Activated T-helper 2 cell treated with anti-CD3 and anti-CD28 coated beads, Interferon-gamma antibody, Interleukin-2, Interleukin-4, amounts not matched to agents 10 μg/mL and 5 μg/mL and 100 μg/mL, durations not matched to agents 14 hours and 24 hours and 36 hours (primary cell): ENCODE measurements around the gene WWC2. TPM values are rescaled to one million over a fixed set of nuclear protein-coding genes. Genes with fewer than 3 reads are reported as not detected.

ENCODE experiments used
- DNase-seq: peaks from one replicate; pipeline ENCODE4 v3.0.0; 2021; ENCODE audit warnings: low spot score
- H3K27ac Mint-ChIP-seq: one replicate; pipeline ENCODE4 v1.8.0; 2021; ENCODE audit warnings: mixed read lengths
- H3K27me3 Mint-ChIP-seq: one replicate; pipeline ENCODE4 v1.8.0; 2021; ENCODE audit warnings: low read depth, mixed read lengths
- H3K36me3 Mint-ChIP-seq: one replicate; pipeline ENCODE4 v1.8.0; 2021; ENCODE audit warnings: low read depth, mixed read lengths
- H3K4me1 Mint-ChIP-seq: one replicate; pipeline ENCODE4 v1.8.0; 2021; ENCODE audit warnings: low read depth, mixed read lengths
- H3K4me3 Mint-ChIP-seq: one replicate; pipeline ENCODE4 v1.8.0; 2021; ENCODE audit warnings: low read depth, mild to moderate bottlenecking, moderate library complexity, mixed read lengths
- H3K9me3 Mint-ChIP-seq: one replicate; pipeline ENCODE4 v1.8.0; 2021; ENCODE audit warnings: mixed read lengths
- intact Hi-C: fragments of 100-400 bp; cut with micrococcal nuclease; formaldehyde crosslinking; loops from one replicate; pipeline ENCODE4 v1.15.1; 2023
- total RNA-seq: library from RNA; stranded (reverse); gene quantifications from 2 replicates; pipeline ENCODE4 v1.2.3, GENCODE V29; 2022

WWC2 gene
- total RNA-seq, 1 donor from 2014 or later, result 0.50 TPM

DNA sequence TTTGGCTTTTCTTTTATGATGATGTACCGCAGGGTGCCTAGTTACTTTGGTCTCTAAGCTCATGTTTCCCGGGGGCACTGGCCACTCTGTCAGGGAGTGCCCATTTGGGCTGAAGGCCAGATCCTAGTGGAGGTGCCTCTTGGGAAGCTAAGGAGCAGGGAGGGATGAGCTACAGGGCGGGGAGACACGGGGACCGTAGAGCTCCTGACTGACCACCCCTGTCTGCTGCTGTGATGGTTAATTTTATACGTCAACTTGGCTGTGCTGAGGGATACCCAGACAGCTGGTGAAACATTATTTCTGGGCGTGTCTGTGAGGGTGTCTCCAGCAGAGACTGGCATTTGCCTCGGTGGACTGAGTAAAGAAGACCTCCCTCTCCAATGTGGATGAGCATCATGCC is 248.1 kb downstream of the WWC2 start:
- H3K27me3 Mint-ChIP-seq, result peaks cover 5% of the 10 kb centered on the region
- intact Hi-C loops, result loop anchor here (5.0 kb wide), 1 partner anchor 50 kb away; no protein-coding TSS in a partner anchor
- H3K4me3 Mint-ChIP-seq, result no peak overlapping the region
- H3K27ac Mint-ChIP-seq, result no peak overlapping the region
- DNase-seq, result no peak
- H3K36me3 Mint-ChIP-seq, result no peaks in the 10 kb centered on the region
- H3K9me3 Mint-ChIP-seq, result no peaks in the 10 kb centered on the region
- peaks cover 11% of the 10 kb centered on the region for H3K4me1 Mint-ChIP-seq

DNA sequence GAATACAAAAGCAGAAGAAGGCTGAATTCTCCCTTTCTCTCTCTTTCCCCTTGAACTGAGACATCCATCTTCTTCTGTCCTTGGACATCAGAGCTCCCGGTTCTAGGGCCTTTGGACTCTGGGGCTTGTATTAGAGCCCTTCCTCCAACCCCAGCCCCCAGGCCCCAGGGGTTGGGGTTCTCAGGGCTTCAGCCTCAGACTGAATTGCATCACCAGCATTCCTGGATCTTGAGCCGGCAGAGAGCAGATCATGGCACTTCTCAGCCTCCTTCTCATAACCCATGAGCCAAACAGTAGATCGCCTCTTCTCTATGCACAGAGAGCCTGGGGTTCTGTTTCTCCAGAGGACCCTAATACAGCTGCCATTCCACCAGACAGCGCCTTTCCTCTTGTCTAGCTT is 248.5 kb downstream of the WWC2 start:
- Mint-ChIP-seq H3K4me3 (no peak overlapping the region), H3K36me3 (no peaks in the 10 kb centered on the region), H3K27me3 (peaks cover 5% of the 10 kb centered on the region), H3K27ac (no peak overlapping the region), H3K4me1 (peaks cover 11% of the 10 kb centered on the region), H3K9me3 (no peaks in the 10 kb centered on the region)
- intact Hi-C loops, result loop anchor here (5.0 kb wide), 1 partner anchor 50 kb away; no protein-coding TSS in a partner anchor
- DNase-seq, result no peak

DNA sequence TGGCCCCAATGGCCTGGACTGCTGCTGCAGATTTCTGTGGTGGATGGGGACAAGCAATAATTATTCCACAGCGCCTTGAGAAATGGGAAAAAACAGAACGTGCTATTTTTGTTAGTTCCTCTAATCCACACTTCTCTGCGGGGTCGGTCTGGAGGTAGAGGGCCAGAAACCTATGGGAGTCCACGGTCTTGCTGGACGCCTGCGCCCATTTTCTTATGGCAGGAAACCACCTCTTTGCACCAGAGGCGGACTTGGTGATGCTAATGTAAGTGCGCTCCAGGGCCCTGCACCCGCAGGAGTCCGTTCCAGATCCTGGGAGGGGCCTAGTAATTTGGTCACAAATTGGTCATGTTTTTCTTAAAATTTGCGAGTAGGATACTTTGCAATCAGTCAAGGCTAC is 249.1 kb downstream of the WWC2 start:
- Mint-ChIP-seq H3K9me3 (no peaks in the 10 kb centered on the region), H3K27ac (no peak overlapping the region), H3K36me3 (no peaks in the 10 kb centered on the region), H3K4me3 (no peak overlapping the region), H3K4me1 (peaks cover 11% of the 10 kb centered on the region), H3K27me3 (peaks cover 2% of the 10 kb centered on the region)
- intact Hi-C loops, result loop anchor here (5.0 kb wide), 1 partner anchor 49 kb away; no protein-coding TSS in a partner anchor
- no peak for DNase-seq

DNA sequence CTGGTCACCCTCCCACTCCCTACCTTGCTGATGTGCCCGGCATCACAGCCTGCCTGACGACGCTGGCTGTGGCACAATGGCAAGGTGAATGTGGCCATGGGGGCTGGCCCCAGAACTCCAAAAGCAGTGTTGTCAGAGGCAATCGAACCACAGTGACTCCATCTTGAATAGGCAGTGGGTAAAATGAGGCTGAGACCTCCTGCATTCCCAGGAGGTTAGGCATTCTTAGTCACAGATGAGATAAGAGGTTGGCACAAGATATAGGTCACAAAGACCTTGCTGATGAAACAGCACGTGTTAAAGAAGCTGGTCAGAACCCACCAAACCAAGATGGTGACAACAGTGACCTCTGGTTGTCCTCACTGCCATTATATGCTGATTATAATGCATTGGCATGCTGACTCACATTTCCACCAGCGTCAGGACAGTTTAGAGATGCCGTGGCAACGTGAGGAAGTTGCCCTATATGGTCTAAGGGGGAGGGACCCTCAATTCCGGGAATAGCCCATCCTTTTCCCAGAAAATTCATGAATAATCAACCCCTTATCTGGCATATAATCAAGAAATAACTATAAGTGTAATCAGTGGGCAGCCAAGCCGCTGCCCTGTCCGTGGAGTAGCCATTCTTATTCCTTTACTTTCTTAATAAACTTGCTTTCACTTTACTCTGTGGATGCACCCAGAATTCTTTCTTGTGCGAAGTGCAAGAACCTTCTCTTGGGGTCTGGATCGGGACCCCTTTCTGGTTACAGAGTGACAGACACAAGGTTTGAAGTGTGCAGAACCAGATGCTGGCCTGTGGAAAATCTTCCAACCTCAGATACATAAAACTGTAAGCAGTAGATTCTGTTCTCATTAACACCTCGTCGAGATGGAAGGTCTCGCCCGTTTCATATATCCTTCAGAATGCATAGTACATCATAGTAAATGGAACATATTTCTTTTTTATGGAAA is 249.9 kb downstream of the WWC2 start:
- H3K27me3 Mint-ChIP-seq, result no peaks in the 10 kb centered on the region
- DNase-seq, result no peak
- H3K4me3 Mint-ChIP-seq, result no peak overlapping the region
- no peak overlapping the region for H3K27ac Mint-ChIP-seq
- H3K4me1 Mint-ChIP-seq, result peaks cover 11% of the 10 kb centered on the region
- intact Hi-C loops, result loop anchor here (5.0 kb wide), 1 partner anchor 48 kb away; no protein-coding TSS in a partner anchor
- H3K36me3 Mint-ChIP-seq, result no peaks in the 10 kb centered on the region
- no peaks in the 10 kb centered on the region for H3K9me3 Mint-ChIP-seq

DNA sequence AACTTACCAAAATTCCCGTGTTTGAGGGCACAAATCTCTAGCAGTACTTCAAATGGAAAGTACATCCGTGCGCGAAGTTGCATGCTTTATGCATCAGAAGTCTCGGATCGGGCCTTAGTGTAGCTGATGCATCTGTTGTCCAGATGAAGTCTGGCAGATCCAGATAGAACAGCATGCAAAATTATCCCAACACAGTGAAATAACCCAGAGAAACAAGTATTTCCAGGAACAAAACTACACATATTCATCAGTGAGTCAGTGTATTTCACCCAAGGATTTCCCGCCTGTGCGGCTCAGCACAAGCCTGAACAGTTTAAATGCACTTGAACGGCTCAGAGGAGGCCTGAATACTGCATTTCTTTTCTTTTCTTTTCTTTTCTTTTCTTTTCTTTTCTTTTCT is 250.6 kb downstream of the WWC2 start:
- H3K27me3 Mint-ChIP-seq, result no peaks in the 10 kb centered on the region
- intact Hi-C loops, result loop anchor here (5.0 kb wide), 1 partner anchor 48 kb away; no protein-coding TSS in a partner anchor
- no peaks in the 10 kb centered on the region for H3K9me3 Mint-ChIP-seq
- no peak for DNase-seq
- H3K36me3 Mint-ChIP-seq, result no peaks in the 10 kb centered on the region
- peaks cover 11% of the 10 kb centered on the region for H3K4me1 Mint-ChIP-seq
- H3K4me3 Mint-ChIP-seq, result no peak overlapping the region
- H3K27ac Mint-ChIP-seq, result no peak overlapping the region

DNA sequence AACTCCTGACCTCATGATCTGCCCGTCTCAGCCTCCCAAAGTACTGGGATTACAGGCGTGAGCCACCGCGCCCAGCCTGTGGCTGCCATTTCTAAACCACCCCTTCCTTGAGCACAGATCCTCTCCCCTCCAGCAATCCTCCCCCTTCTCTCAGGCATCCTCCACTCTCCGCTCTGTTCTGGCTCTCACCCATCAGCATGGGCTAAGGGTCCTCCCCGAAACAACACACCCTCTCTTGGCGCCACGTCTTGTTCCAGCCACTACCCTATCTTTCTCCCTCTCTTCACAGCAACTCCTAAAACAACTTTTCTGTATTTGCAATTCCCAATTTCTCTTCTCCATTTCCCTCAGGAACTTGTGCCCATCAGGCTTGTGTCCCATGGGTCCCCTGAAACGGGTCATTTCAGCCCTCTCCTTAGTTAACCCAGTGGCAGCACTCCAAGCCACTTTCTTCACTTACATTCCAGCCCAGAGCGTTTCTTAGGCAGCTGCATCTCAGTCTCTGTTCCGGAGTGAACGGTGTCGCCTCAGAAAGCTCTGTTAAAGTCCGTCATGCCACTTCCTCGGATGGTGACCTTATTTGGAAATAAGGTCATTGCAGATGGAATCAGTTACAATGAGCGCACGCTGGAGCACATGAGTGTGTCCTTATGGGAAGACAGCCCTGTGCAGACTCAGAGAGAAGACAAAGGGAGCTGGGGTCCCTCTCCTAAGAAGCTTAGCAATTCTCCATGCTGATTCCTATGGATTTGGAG is 251.4 kb downstream of the WWC2 start:
- H3K36me3 Mint-ChIP-seq, result no peaks in the 10 kb centered on the region
- H3K9me3 Mint-ChIP-seq, result no peaks in the 10 kb centered on the region
- peaks cover 11% of the 10 kb centered on the region for H3K4me1 Mint-ChIP-seq
- no peak overlapping the region for H3K27ac Mint-ChIP-seq
- intact Hi-C loops, result no loop called here
- no peak for DNase-seq
- H3K4me3 Mint-ChIP-seq, result no peak overlapping the region
- H3K27me3 Mint-ChIP-seq, result no peaks in the 10 kb centered on the region

DNA sequence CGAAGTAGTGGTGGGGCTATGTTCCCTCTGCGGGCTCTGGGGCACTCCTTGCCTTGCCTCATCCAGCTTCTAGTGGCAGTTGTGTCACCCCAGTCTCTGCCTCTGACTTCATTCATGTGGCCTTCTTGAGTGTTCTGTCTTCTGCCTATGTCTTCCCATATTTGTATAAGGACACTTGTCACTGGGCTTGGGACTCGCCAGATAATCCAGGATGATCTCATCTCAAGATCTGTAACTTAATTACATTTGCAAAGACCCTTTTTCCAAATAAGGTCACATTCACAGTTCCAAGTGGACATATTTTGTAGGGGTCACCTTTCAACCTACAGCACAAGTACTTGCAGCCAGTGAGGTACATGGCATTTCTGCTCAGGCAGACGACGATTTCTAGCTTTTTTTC is 253.5 kb downstream of the WWC2 start:
- Mint-ChIP-seq H3K27ac (no peak overlapping the region), H3K36me3 (no peaks in the 10 kb centered on the region), H3K9me3 (no peaks in the 10 kb centered on the region), H3K4me1 (peaks cover 11% of the 10 kb centered on the region), H3K4me3 (no peak overlapping the region), H3K27me3 (no peaks in the 10 kb centered on the region)
- DNase-seq, result no peak
- intact Hi-C loops, result no loop called here

DNA sequence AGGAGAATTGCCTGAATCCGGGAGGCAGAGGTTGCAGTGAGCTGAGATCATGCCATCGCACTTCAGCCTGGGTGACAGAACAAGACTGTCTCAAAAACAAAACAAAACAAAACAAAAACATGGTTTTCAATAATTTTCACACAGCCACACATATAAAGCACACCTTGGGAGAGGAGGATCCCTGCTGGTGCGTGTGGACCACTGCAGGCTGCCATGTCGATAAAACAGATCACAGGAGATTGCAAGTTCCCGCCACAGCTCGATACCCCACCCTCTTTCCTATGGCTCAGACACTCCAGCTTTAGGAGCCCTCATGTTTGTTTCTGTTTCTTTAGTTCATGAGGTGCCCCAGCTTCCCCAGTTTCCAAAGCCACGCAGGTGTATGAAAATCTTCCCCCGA is 254.5 kb downstream of the WWC2 start:
- Mint-ChIP-seq H3K4me1 (peaks cover 11% of the 10 kb centered on the region), H3K27me3 (no peaks in the 10 kb centered on the region), H3K36me3 (no peaks in the 10 kb centered on the region), H3K27ac (no peak overlapping the region), H3K4me3 (no peak overlapping the region), H3K9me3 (no peaks in the 10 kb centered on the region)
- DNase-seq, result no peak
- intact Hi-C loops, result no loop called here

DNA sequence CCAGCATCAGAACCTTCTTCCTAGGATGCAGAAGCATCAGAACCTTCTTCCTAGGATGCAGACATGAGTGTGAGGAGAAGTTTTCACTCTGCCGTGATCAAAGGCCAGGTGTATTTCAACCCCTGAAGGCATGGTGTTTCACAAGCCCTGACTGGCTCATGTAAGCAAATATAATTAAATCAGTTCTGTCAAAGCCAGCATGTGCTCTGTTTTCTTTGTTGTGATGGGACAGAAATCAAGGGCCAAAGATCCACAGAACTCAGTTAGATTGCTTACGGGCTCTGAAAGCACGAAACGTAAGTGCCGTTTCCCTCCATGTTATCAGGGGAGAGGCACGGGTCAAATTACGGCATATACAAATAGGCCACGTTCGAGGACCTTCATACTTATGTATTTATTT is 255.2 kb downstream of the WWC2 start:
- intact Hi-C loops, result no loop called here
- no peaks in the 10 kb centered on the region for H3K27me3 Mint-ChIP-seq
- H3K9me3 Mint-ChIP-seq, result no peaks in the 10 kb centered on the region

DNA sequence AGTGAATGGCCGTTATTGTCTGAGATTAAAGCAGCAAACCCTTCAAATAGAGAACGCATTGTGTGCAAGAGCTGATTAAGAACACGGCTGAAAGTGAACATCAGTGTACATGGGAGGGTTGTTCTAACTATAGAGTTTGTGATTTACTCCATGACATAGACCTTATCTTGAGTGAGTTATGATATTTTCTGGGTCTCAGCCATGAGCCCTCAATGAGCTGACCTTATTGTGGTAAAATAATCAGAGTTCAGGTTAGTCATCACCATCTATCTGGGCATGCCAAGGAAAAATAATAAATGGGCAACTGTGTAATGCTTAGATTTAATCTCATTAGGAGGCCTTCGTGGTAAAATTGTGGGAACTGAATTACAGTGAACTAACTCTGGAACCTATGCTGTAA is 256.3 kb downstream of the WWC2 start:
- DNase-seq, result no peak
- peaks cover 2% of the 10 kb centered on the region for H3K4me1 Mint-ChIP-seq
- H3K9me3 Mint-ChIP-seq, result no peaks in the 10 kb centered on the region
- H3K27ac Mint-ChIP-seq, result no peak overlapping the region
- no peak overlapping the region for H3K4me3 Mint-ChIP-seq
- no peaks in the 10 kb centered on the region for H3K27me3 Mint-ChIP-seq
- intact Hi-C loops, result no loop called here
- no peaks in the 10 kb centered on the region for H3K36me3 Mint-ChIP-seq

More for the DNA sequence above, 255.2 kb downstream of the WWC2 start:
- DNase-seq, result no peak
- H3K27ac Mint-ChIP-seq, result no peak overlapping the region
- no peak overlapping the region for H3K4me3 Mint-ChIP-seq
- H3K36me3 Mint-ChIP-seq, result no peaks in the 10 kb centered on the region
- H3K4me1 Mint-ChIP-seq, result peaks cover 8% of the 10 kb centered on the region

DNA sequence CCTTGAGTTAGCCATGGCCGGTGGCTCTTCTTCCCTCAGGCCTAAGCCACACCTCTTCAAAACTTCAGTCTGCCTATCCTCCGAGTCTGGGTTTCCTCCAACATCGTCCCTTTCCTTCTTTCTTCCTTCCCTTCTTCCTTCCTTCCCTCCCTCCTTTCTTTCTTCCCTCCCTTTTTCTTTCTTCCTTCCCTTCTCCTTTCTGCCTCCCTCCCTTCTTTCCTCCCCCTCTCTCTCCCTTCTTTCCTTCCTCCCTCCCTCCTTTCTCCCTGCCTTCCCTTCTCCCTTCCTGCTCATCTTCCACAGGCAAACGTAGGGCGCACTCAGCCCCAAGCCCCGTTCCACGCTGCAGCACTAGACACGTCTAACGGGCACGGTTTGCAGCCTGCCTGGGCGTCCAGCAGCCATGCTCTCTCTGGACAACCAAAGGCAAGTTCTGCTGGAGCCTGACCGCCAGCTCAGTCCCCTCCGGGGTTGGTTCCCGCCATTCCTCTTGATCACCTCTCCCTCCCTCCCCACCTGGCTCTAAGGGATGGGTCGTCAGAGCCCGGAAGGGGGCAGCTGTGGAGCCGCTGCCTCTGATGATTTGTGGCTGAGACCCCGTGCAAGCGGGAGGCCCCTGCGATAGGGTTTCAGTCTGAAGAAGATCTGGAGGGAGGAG is 257.2 kb downstream of the WWC2 start:
- intact Hi-C loops, result no loop called here
- no peak for DNase-seq
- Mint-ChIP-seq H3K4me3 (no peak overlapping the region), H3K4me1 (no peaks in the 10 kb centered on the region), H3K36me3 (no peaks in the 10 kb centered on the region), H3K27ac (no peak overlapping the region), H3K27me3 (no peaks in the 10 kb centered on the region), H3K9me3 (no peaks in the 10 kb centered on the region)

DNA sequence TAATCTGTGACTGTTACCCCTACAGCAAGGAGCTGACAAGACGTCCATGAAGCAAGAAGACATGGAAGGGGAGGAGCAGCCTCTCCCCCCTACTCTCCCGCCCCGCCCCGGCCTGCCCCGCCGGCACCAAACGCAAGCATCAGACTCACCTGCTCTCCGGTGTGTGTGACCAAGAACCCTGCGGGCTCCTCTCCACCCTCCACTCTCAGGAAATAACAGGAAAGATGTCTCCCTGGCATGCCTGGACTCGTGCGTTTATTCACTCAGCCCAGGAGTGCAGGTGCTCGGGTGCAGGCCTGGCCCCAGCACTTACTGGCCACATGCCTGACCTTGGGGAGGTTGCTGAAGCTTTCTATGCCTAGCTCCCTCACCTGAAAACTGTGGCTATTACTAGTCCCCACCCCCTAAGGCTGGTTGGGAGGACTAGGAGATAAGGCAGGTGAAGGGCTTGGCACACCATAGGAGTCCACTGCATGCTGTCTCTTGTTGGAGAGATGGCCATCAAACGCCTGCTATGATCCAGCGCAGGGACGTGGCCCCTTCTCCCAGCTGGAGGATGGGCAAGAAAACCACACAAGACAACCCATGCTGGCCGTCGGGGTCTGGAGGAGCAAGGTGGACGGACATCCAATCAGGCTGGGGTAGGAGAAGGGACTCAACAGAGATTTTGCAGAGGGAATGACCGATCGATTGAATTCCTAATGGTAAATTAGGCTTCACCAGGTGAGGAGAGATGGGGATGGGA is 258.0 kb downstream of the WWC2 start:
- intact Hi-C loops, result no loop called here
- DNase-seq, result no peak
- no peak overlapping the region for H3K27ac Mint-ChIP-seq
- H3K36me3 Mint-ChIP-seq, result no peaks in the 10 kb centered on the region
- no peaks in the 10 kb centered on the region for H3K9me3 Mint-ChIP-seq
- no peak overlapping the region for H3K4me3 Mint-ChIP-seq
- H3K4me1 Mint-ChIP-seq, result no peaks in the 10 kb centered on the region
- H3K27me3 Mint-ChIP-seq, result no peaks in the 10 kb centered on the region
